ENCODE data around the gene GMDS.
A peak's percentile ranks its signal among the peaks of the same experiment; 100 is the strongest.

Gene GMDS

GRCh38 chr6:2132416-2132815 is 113.0 kb downstream of the GMDS start:
- DNase-seq, result no peak

GRCh38 chr6:2129182-2129621 is 116.2 kb downstream of the GMDS start:
- DNase-seq, result no peak

DNA sequence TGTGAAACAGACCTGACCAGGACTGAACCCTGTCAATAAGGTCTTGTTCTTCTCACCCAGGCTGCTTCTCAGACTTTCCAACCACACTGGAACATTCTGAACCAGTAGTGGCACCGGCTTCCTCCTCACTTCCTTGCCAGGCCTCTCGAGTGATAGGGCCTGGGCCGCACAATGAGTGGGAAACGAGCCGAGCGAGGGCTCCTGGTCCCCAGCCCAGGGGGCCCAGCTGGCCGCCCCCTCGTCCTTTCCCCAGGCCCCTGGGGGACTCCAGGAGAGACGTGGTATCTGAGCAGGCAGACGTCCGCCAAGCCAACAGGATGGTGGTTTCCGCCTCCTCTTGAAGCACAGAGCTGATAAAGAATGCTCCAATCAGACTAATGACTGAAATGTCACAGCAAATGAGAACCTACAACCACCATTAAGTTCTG is 117.9 kb downstream of the GMDS start:
- DNase-seq, result no peak

- DNase-seq, result no peak
These were observed 119.1 kb downstream of the GMDS start for GRCh38 chr6:2126351-2126750.

DNA sequence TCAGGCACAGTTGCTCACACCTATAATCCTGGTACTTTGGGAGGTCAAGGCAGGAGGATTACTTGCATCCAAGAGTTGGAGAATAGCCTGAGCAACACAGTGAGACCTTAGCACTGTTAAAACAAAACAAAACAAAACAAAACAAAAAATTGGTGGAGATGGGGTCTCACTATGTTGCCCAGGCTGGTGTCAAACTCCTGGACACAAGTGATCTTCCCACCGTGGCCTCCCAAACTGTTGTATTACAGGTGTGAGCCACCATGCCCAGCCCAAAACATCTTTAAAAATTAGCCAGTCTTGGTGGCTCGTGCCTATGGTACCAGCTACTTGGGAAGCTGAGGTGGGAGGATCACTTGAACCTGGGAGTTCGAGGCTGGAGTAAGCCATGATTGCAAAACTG is 120.2 kb downstream of the GMDS start:
- no peak for DNase-seq

DNA sequence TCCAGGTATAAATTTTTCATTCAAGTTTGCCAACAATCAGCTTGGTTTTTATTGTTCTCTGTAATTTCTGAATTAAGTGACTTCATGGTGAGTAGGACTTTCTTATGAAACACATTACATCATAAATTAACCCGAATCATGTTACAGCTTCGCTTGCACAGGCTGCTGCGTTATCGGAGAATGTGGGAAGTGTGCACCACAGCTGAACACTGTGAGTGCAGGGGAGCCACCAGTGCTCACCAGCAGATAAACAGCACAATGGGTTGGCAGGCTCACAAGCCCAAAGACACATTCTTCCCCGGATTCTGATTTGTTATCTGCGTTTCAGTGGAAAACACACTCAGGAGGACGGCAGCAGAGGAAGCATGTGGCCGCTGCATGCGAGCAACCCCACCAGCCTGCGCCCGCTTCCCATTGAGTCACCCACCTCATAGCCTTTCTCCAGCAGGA is 121.1 kb downstream of the GMDS start:
- no peak for DNase-seq

DNA sequence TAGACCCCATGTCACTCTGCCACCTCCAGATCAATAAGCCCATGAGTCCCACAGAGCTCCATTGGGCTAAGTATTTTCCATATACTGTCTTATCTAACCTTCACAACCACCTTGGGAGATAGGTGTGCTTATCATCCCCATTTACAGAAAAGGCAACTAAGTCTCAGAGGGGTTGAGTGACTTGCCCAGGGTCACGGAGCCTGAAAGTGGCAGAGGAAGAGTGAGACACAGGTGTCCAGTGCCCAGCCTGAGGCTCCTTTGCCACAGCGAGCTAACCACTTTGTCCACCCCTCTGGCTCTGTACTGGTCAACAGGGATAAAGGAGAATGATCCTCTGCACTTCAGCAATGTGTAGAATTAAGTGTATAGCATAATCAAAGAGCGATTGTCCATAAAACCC is 124.5 kb downstream of the GMDS start:
- DNase-seq, result no peak

GRCh38 chr6:2119275-2119674 is 126.1 kb downstream of the GMDS start:
- no peak for DNase-seq

DNA sequence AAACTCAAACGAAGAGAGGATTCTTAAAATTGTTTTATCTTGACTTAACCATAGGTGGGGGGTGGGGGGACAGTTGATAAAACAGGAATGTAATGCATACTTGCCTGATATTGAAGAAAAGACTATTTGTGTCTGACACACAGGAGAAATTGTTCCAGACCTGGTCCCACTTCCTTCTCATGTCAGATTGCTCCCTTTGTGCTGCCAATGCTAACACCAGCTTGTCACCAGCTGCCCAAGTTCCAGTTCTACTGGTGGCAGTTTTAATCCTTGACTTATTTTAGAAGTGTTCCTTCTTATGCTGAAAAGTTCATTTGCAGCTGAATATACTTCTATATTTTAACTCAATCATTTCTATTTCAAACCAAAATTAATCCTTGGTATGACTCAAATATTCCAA is 127.3 kb downstream of the GMDS start:
- DNase-seq, result no peak

- no peak for DNase-seq
These were observed 128.0 kb downstream of the GMDS start for GRCh38 chr6:2117447-2117846.

GRCh38 chr6:2116496-2116895 is 128.9 kb downstream of the GMDS start:
- no peak for DNase-seq

GRCh38 chr6:2114100-2114499 is 131.3 kb downstream of the GMDS start:
- DNase-seq, result no peak

GRCh38 chr6:2111162-2111677 is 134.2 kb downstream of the GMDS start:
- no peak for DNase-seq

- DNase-seq, result no peak
These were observed 134.9 kb downstream of the GMDS start for GRCh38 chr6:2110504-2110903.

DNA sequence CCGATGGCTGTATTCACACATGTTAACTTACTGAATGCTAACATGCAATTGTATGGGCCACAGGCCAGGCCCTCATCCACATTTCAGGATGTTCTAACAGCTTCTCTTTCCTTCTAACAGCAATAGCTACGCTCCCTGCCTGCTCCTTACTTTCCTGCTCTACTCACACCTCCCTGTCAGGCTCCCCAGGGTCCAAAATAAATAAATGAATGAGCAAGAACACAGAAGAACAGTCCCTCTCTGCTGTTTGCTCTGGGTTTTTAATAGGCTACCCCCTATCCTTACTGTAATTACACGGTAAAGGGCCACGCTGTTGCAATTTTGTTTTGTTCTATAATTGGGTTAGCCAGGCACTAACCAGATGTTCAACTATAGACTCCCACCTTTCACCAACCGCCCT is 135.6 kb downstream of the GMDS start:
- no peak for DNase-seq

- peak; percentile 81 to 92 for DNase-seq
These were observed 136.6 kb downstream of the GMDS start for GRCh38 chr6:2108700-2109306.

GRCh38 chr6:2104524-2104880 is 140.9 kb downstream of the GMDS start:
- DNase-seq, result no peak

- peak; percentile 40 to 67 for DNase-seq
These were observed 141.5 kb downstream of the GMDS start for GRCh38 chr6:2103765-2104523.

- DNase-seq, result no peak
These were observed 142.4 kb downstream of the GMDS start for GRCh38 chr6:2102966-2103365.

DNA sequence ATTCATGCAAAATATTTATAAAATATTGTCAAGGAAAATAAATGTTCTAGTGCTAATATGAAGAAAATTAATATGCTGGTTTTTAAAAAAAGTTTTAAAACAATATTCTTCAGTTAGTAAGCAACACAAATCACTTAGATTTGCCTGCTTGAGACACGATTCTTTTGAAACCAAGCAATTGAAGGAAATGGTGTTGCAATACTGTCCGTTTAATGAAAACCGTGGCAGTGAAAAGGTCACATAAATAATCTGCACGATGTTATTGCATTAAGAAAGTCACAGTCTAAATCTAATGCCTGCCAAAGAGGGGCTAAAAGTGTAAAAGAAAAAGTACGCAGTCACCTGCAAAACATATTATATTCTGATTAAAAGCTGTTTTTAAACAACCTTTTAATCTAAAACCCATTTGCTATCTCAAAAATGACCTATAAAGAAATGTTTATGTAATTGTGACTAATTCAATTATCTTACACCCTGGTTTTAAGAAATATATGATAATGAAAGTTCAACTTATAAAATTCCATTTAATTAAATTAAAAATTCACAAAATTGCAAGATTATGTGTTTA is 143.0 kb downstream of the GMDS start:
- no peak for DNase-seq

DNA sequence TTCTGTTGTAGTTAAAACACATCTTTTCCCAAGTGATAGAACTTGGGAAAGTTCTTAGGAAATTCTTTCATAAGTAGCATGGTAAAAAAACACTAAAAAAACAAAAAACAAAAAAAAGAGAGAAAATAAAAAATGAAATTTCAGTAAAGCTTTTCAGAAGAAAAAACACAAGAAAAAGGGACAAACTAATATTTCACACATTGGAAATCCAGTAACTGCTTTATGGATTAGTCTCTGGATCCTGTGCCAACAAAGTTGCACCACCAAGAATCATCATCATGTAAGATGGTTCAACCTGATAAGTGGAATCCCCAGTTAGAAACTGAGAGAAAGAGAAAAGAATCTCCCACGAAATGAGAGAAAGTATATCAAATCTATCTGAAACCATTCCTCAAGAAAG is 144.2 kb downstream of the GMDS start:
- no peak for DNase-seq

GRCh38 chr6:2099870-2100269 is 145.5 kb downstream of the GMDS start:
- no peak for DNase-seq

DNA sequence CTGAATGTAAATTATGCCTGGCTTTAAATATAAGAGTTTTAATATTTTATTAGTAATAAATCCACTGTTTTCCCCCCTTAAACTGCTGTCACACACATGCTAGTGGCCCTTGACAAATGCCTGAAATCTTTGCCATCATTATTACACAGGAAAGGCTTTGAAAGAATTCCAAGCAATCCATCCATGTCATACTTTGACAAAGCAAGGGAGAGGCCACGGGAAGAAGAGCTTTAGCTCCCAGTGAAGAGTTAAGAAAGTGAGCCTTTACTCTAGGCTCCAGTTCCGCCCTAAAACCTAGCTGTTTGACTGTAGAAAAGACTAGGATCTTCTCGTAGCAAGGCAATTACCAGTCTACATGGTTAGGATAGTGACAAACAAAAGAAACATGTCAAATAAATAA is 147.9 kb downstream of the GMDS start:
- DNase-seq, result no peak

DNA sequence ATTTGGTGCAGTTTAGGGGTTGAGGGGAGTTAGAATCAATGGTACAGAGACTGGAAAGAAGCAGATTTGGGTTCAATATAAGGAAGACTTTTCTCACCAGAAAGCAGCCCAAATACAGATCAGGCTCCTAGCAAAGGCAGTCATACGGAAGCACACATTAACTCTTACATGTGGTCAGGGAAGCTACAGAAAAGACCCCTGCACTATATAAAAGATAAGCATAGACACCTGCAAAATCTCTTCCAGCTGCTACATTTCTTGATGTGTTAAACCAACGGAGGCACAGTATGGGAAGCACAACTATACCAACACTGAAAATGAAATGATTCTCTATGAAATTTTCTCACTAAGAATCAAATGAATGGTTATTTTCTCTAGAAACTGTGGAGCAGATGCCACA is 150.8 kb downstream of the GMDS start:
- DNase-seq, result no peak
